Stomach smooth muscle (tissue), 2 donors: ENCODE data around the gene NFX1.

Experiments
- H3K27ac ChIP-seq: one replicate; pipeline ENCODE4 v1.7.0; 2013; ENCODE audit warnings: mild to moderate bottlenecking, low read length, inconsistent platforms
- H3K27me3 ChIP-seq, 2 donors: one replicate each; pipeline ENCODE4 v1.7.0; 2013; ENCODE audit warnings: low read length in 2 of 2; ENCODE audit not compliant: insufficient read depth in 2 of 2, control insufficient read depth in 1 of 2
- H3K36me3 ChIP-seq, 2 donors: one replicate each; pipeline ENCODE4 v1.7.0; 2013; ENCODE audit warnings: low read length in 2 of 2; ENCODE audit not compliant: control insufficient read depth in 2 of 2, insufficient read depth in 2 of 2
- H3K4me1 ChIP-seq: one replicate; pipeline ENCODE4 v1.7.0; 2013; ENCODE audit warnings: low read length; ENCODE audit not compliant: control insufficient read depth, insufficient read depth
- H3K4me3 ChIP-seq, 2 donors: one replicate each; pipeline ENCODE4 v1.7.0; 2013; ENCODE audit warnings: low read length in 2 of 2
- H3K9ac ChIP-seq, 2 donors: one replicate each; pipeline ENCODE4 v1.7.0; 2013; ENCODE audit warnings: low read length in 2 of 2, mild to moderate bottlenecking in 1 of 2
- H3K9me3 ChIP-seq, 2 donors: one replicate each; pipeline ENCODE4 v1.7.0; 2013; ENCODE audit warnings: low read length in 2 of 2; ENCODE audit not compliant: control insufficient read depth in 2 of 2
- donor health status: healthy.
- donor health status: Pancreatic carcinoma.

The NFX1 gene

GRCh38 chr9:33289496-33289895 is 820 bp upstream of the NFX1 start:
- Histone ChIP-seq H3K27ac (peak overlapping the region; percentile 99), H3K4me3 (peak overlapping the region; percentile 28 to 99), H3K36me3 (peaks cover 6% of the 10 kb centered on the region in 2 donors), H3K9me3 (no peaks in the 10 kb centered on the region), H3K27me3 (no peaks in the 10 kb centered on the region), H3K9ac (peak overlapping the region; percentile 82 to 99), H3K4me1 (peaks cover 34% of the 10 kb centered on the region)

- peak overlapping the region; percentile 99 to 100 for H3K9ac ChIP-seq
- H3K4me1 ChIP-seq, result peaks cover 37% of the 10 kb centered on the region
- peaks cover 9 to 10% of the 10 kb centered on the region in 2 donors for H3K36me3 ChIP-seq
- peak overlapping the region; percentile 99 for H3K27ac ChIP-seq
- H3K9me3 ChIP-seq, result no peaks in the 10 kb centered on the region
- H3K4me3 ChIP-seq, result peak overlapping the region; percentile 99
- no peaks in the 10 kb centered on the region for H3K27me3 ChIP-seq
Measured at GRCh38 chr9:33289936-33290246, 425 bp upstream of the NFX1 start.

- peaks cover 37% of the 10 kb centered on the region for H3K4me1 ChIP-seq
- H3K27me3 ChIP-seq, result no peaks in the 10 kb centered on the region
- peaks cover 13 to 14% of the 10 kb centered on the region in 2 donors for H3K36me3 ChIP-seq
- H3K4me3 ChIP-seq, result peak overlapping the region; percentile 99
- H3K9ac ChIP-seq, result peak overlapping the region; percentile 99 to 100
- H3K9me3 ChIP-seq, result no peaks in the 10 kb centered on the region
- peak overlapping the region; percentile 99 for H3K27ac ChIP-seq
Measured at GRCh38 chr9:33291031-33291397, 698 bp downstream of the NFX1 start.

- Histone ChIP-seq H3K36me3 (peaks cover 20 to 23% of the 10 kb centered on the region in 2 donors), H3K4me1 (peaks cover 33% of the 10 kb centered on the region), H3K4me3 (no peak overlapping the region), H3K27me3 (no peaks in the 10 kb centered on the region), H3K27ac (no peak overlapping the region), H3K9ac (peak overlapping the region in 1 of 2 donors; percentile 13), H3K9me3 (no peaks in the 10 kb centered on the region)
Measured at GRCh38 chr9:33291901-33292300, 1.6 kb downstream of the NFX1 start.

- Histone ChIP-seq H3K27me3 (no peaks in the 10 kb centered on the region), H3K4me3 (no peak overlapping the region), H3K36me3 (peaks cover 37 to 39% of the 10 kb centered on the region in 2 donors), H3K9ac (peak overlapping the region in 1 of 2 donors; percentile 10), H3K9me3 (no peaks in the 10 kb centered on the region), H3K4me1 (peaks cover 32% of the 10 kb centered on the region), H3K27ac (no peak overlapping the region)
Measured at GRCh38 chr9:33293782-33294181, 3.5 kb downstream of the NFX1 start.

GRCh38 chr9:33294670-33295432 is 4.5 kb downstream of the NFX1 start:
- Histone ChIP-seq H3K4me3 (no peak overlapping the region), H3K9me3 (no peaks in the 10 kb centered on the region), H3K36me3 (peaks cover 43 to 46% of the 10 kb centered on the region in 2 donors), H3K9ac (no peak overlapping the region), H3K27ac (no peak overlapping the region), H3K27me3 (no peaks in the 10 kb centered on the region), H3K4me1 (peaks cover 26% of the 10 kb centered on the region)

GRCh38 chr9:33295571-33295970 is 5.3 kb downstream of the NFX1 start:
- no peak overlapping the region for H3K4me3 ChIP-seq
- H3K36me3 ChIP-seq, result peaks cover 43 to 46% of the 10 kb centered on the region in 2 donors
- H3K4me1 ChIP-seq, result peaks cover 23% of the 10 kb centered on the region
- no peaks in the 10 kb centered on the region for H3K27me3 ChIP-seq
- H3K9ac ChIP-seq, result no peak overlapping the region
- no peak overlapping the region for H3K27ac ChIP-seq
- H3K9me3 ChIP-seq, result no peaks in the 10 kb centered on the region

GRCh38 chr9:33297432-33297831 is 7.1 kb downstream of the NFX1 start:
- Histone ChIP-seq H3K9me3 (no peaks in the 10 kb centered on the region), H3K4me1 (peaks cover 11% of the 10 kb centered on the region), H3K27me3 (no peaks in the 10 kb centered on the region), H3K36me3 (peaks cover 48 to 53% of the 10 kb centered on the region in 2 donors), H3K27ac (no peak overlapping the region), H3K9ac (no peak overlapping the region), H3K4me3 (no peak overlapping the region)

- H3K4me1 ChIP-seq, result peaks cover 4% of the 10 kb centered on the region
- no peaks in the 10 kb centered on the region for H3K27me3 ChIP-seq
- no peaks in the 10 kb centered on the region for H3K9me3 ChIP-seq
- H3K27ac ChIP-seq, result no peak overlapping the region
- H3K4me3 ChIP-seq, result no peak overlapping the region
- H3K36me3 ChIP-seq, result peaks cover 52 to 72% of the 10 kb centered on the region in 2 donors
- no peak overlapping the region for H3K9ac ChIP-seq
Measured at GRCh38 chr9:33300546-33300945, 10.2 kb downstream of the NFX1 start.

GRCh38 chr9:33304362-33304761 is 14.0 kb downstream of the NFX1 start:
- H3K36me3 ChIP-seq, result peaks cover 52 to 69% of the 10 kb centered on the region in 2 donors
- H3K27me3 ChIP-seq, result no peaks in the 10 kb centered on the region
- no peak overlapping the region for H3K27ac ChIP-seq
- no peak overlapping the region for H3K9ac ChIP-seq
- no peak overlapping the region for H3K4me3 ChIP-seq
- H3K4me1 ChIP-seq, result no peaks in the 10 kb centered on the region
- H3K9me3 ChIP-seq, result no peaks in the 10 kb centered on the region

GRCh38 chr9:33306037-33306436 is 15.7 kb downstream of the NFX1 start:
- peaks cover 57 to 65% of the 10 kb centered on the region in 2 donors for H3K36me3 ChIP-seq

More at GRCh38 chr9:33306037-33306436, 15.7 kb downstream of the NFX1 start:
- Histone ChIP-seq H3K27ac (no peak overlapping the region), H3K9me3 (no peaks in the 10 kb centered on the region), H3K27me3 (no peaks in the 10 kb centered on the region), H3K4me3 (no peak overlapping the region), H3K4me1 (no peaks in the 10 kb centered on the region), H3K9ac (no peak overlapping the region)
